Body of pancreas (tissue), 4 donors: ENCODE data around the gene DDX6. TPM values are rescaled to one million over a fixed set of nuclear protein-coding genes. Genes with fewer than 3 reads are reported as not detected.
"Not testable (repeated sequence)": the region's sequence is repeated elsewhere in the genome, so short reads cannot be mapped to it uniquely, and the experiment has no call there.

Experiments used
- ATAC-seq: fragments of 150-250 bp; one replicate; pipeline ENCODE4 v1.9.1; 2016
- DNase-seq, 4 donors: peaks; one replicate each; pipeline ENCODE4 v3.0.0-alpha.2; 2019
- H3K27ac ChIP-seq, 4 donors: fragments of 200-600 bp; sonication (generic); 1 replicate in 3 of 4; 2 replicates in 1 of 4; pipeline versions ENCODE4 v1.5.1 to v1.6.1; 2016 to 2019; ENCODE audit warnings: mild to moderate bottlenecking in 1 of 4, mixed read lengths in 1 of 4, moderate library complexity in 1 of 4
- H3K27me3 ChIP-seq, 2 donors: fragments of 200-600 bp; sonication (generic); one replicate each; pipeline ENCODE4 v1.6.0; 2016; ENCODE audit warnings: mild to moderate bottlenecking in 1 of 2
- H3K36me3 ChIP-seq, 2 donors: fragments of 200-600 bp; sonication (generic); replicated peaks in 1 of 2; 2 replicates each; pipeline ENCODE4 v1.5.1; 2016; ENCODE audit warnings: low read depth in 2 of 2; ENCODE audit not compliant: insufficient read depth in 1 of 2
- H3K4me1 ChIP-seq: fragments of 200-600 bp; sonication (generic); one replicate; pipeline ENCODE4 v1.6.0; 2016
- H3K4me3 ChIP-seq, 2 donors: fragments of 200-600 bp; sonication (generic); 1 replicate in 1 of 2; 2 replicates in 1 of 2; pipeline ENCODE4 v1.5.1; 2016 to 2019
- H3K9me3 ChIP-seq, 3 donors: fragments of 200-600 bp; sonication (generic); 1 replicate in 2 of 3; 2 replicates in 1 of 3; pipeline ENCODE4 v1.5.1; 2016
- CTCF ChIP-seq, 7 experiments: fragments of 450-650 bp in 4 of 7; fragments of 200-600 bp in 3 of 7; sonication (generic) in 3 of 7; IDR thresholded peaks; one replicate each; pipeline ENCODE4 v1.5.1; 2016 to 2019; ENCODE audit warnings: antibody characterized with exemption in 7 of 7
- POLR2A ChIP-seq, 3 donors: fragments of 450-650 bp; IDR thresholded peaks; one replicate each; pipeline ENCODE4 v1.6.1; 2016; ENCODE audit warnings: antibody characterized with exemption in 3 of 3, mild to moderate bottlenecking in 2 of 3
- WGBS, 2 donors: methylation state at CpG; one replicate each; pipeline ENCODE4 v1.1.5; 2017; 5-methylcytosine and 5-hydroxymethylcytosine counted together
- intact Hi-C: fragments of 100-400 bp; cut with DNase I; formaldehyde crosslinking; loops from one replicate; pipeline ENCODE4 v1.15.1; 2023
- total RNA-seq, 2 donors: library from RNA; depleted of rRNA; stranded (reverse); fragments of >200 nt; gene quantifications; one replicate each; pipeline ENCODE4 v1.1.0, GENCODE V29; 2016

The DDX6 gene
- total RNA-seq, 2 donors from 2014 or later = 63.3 to 69.8 TPM

- 88 to 95% methylated on average over 4 of the region's 4 CpGs for WGBS, 2 donors
- Histone ChIP-seq H3K4me1 (no peaks in the 10 kb centered on the region), H3K36me3 (no peaks in the 10 kb centered on the region), H3K9me3 (no peaks in the 10 kb centered on the region), H3K27me3 (no peaks in the 10 kb centered on the region), H3K4me3 (no peak overlapping the region), H3K27ac (no peak overlapping the region)
- no peak for DNase-seq
- no peak for ATAC-seq
- no peak for TF ChIP-seq CTCF (IDR thresholded peaks at IDR 0.05)
- TF ChIP-seq POLR2A (IDR thresholded peaks at IDR 0.05) = no peak
- intact Hi-C loops = no loop called here
Measured at GRCh38 chr11:118744046-118744445, 46.9 kb downstream of the DDX6 start.

- intact Hi-C loops = no loop called here
- ATAC-seq (no peak), DNase-seq (no peak)
- H3K27me3 ChIP-seq = no peaks in the 10 kb centered on the region
- 73 to 82% methylated on average over 6 of the region's 6 CpGs for WGBS, 2 donors
- H3K4me3 ChIP-seq = no peak overlapping the region
- H3K36me3 ChIP-seq = no peaks in the 10 kb centered on the region
- H3K9me3 ChIP-seq = no peaks in the 10 kb centered on the region
- no peak overlapping the region for H3K27ac ChIP-seq
- H3K4me1 ChIP-seq = no peaks in the 10 kb centered on the region
- TF ChIP-seq POLR2A (IDR thresholded peaks at IDR 0.05) (no peak), CTCF (IDR thresholded peaks at IDR 0.05) (no peak)
Measured at GRCh38 chr11:118742304-118742703, 48.7 kb downstream of the DDX6 start.

GRCh38 chr11:118740892-118741291 is 50.1 kb downstream of the DDX6 start:
- H3K9me3 ChIP-seq = no peaks in the 10 kb centered on the region
- no peaks in the 10 kb centered on the region for H3K36me3 ChIP-seq
- H3K4me1 ChIP-seq = no peaks in the 10 kb centered on the region
- intact Hi-C loops = no loop called here
- H3K27ac ChIP-seq = no peak overlapping the region
- WGBS, 2 donors = 14 to 25% methylated on average over 1 of the region's 1 CpG
- H3K27me3 ChIP-seq = no peaks in the 10 kb centered on the region
- DNase-seq = no peak
- no peak overlapping the region for H3K4me3 ChIP-seq
- ATAC-seq = no peak
- TF ChIP-seq POLR2A (IDR thresholded peaks at IDR 0.05) (no peak), CTCF (IDR thresholded peaks at IDR 0.05) (no peak)

- TF ChIP-seq POLR2A (IDR thresholded peaks at IDR 0.05) (no peak), CTCF (IDR thresholded peaks at IDR 0.05) (no peak)
- no peaks in the 10 kb centered on the region for H3K4me1 ChIP-seq
- intact Hi-C loops = no loop called here
- H3K27ac ChIP-seq = no peak overlapping the region
- no peak for DNase-seq
- H3K36me3 ChIP-seq = no peaks in the 10 kb centered on the region
- no peaks in the 10 kb centered on the region for H3K27me3 ChIP-seq
- no peak overlapping the region for H3K4me3 ChIP-seq
- no peaks in the 10 kb centered on the region for H3K9me3 ChIP-seq
- no peak for ATAC-seq
- 92 to 93% methylated on average over 2 of the region's 2 CpGs for WGBS, 2 donors
Measured at GRCh38 chr11:118735203-118735602, 55.8 kb downstream of the DDX6 start.

- Histone ChIP-seq H3K9me3 (no peaks in the 10 kb centered on the region), H3K27ac (no peak overlapping the region), H3K4me1 (no peaks in the 10 kb centered on the region), H3K36me3 (no peaks in the 10 kb centered on the region), H3K27me3 (no peaks in the 10 kb centered on the region), H3K4me3 (no peak overlapping the region)
- ATAC-seq (no peak), DNase-seq (no peak)
- intact Hi-C loops = no loop called here
- no peak for TF ChIP-seq CTCF (IDR thresholded peaks at IDR 0.05)
- no peak for TF ChIP-seq POLR2A (IDR thresholded peaks at IDR 0.05)
- 48 to 54% methylated on average over 4 of the region's 4 CpGs for WGBS, 2 donors
Measured at GRCh38 chr11:118734031-118734430, 56.9 kb downstream of the DDX6 start.

- WGBS, 2 donors = 52 to 55% methylated on average over 4 of the region's 6 CpGs
- DNase-seq, H3K27me3 ChIP-seq, H3K27ac ChIP-seq, intact Hi-C loops, H3K9me3 ChIP-seq, ATAC-seq, H3K4me3 ChIP-seq, H3K4me1 ChIP-seq, H3K36me3 ChIP-seq: not testable (repeated sequence)
Measured at GRCh38 chr11:118729753-118730152, 61.2 kb downstream of the DDX6 start.
